SH-SY5Y (cell line): ENCODE results near the gene IL1R1.

Source experiments
- GATA2 ChIP-seq: IDR thresholded peaks from 2 replicates; pipeline ENCODE4 v1.6.1; 2011; ENCODE audit warnings: mild to moderate bottlenecking, low read depth, low read length
- GATA3 ChIP-seq: IDR thresholded peaks from 2 replicates; pipeline ENCODE4 v1.6.1; 2011; ENCODE audit warnings: low read depth, mild to moderate bottlenecking, low read length, moderate library complexity

- TF ChIP-seq GATA2 = no peak
- no peak for TF ChIP-seq GATA3
Observed at GRCh38 chr2:102181376-102181775, 38.8 kb downstream of the IL1R1 start.
